GM23338 (cell line): Measurements from ENCODE around the gene IRAK1. TPM values are rescaled to one million over a fixed set of nuclear protein-coding genes. Genes with fewer than 3 reads are reported as not detected.

Source experiments
- ATAC-seq: fragments of 200-7000 bp; cut with Tn5 transposase; 3 replicates; pipeline ENCODE4 v1.9.1; 2020
- DNase-seq: peaks from one replicate; pipeline ENCODE4 v3.0.0-alpha.2; 2015; ENCODE audit warnings: low spot score
- H2AFZ ChIP-seq: fragments of 200-600 bp; sonication (generic); 2 replicates; pipeline ENCODE4 v1.8.0; 2016; ENCODE audit warnings: antibody characterized with exemption, mild to moderate bottlenecking, moderate library complexity
- H3F3A ChIP-seq: fragments of 200-600 bp; sonication (generic); replicated peaks from 2 replicates; pipeline ENCODE4 v1.8.0; 2017; ENCODE audit warnings: antibody characterized with exemption, mixed run types, low read depth
- H3K27ac ChIP-seq: fragments of 200-600 bp; sonication (generic); 2 replicates; pipeline ENCODE4 v1.6.1; 2016; ENCODE audit warnings: low read depth
- H3K27me3 ChIP-seq: fragments of 200-600 bp; sonication (generic); 2 replicates; pipeline ENCODE4 v1.8.0; 2016; ENCODE audit warnings: mild to moderate bottlenecking, mixed run types, moderate library complexity; ENCODE audit not compliant: insufficient read depth
- H3K36me3 ChIP-seq: fragments of 200-600 bp; sonication (generic); 2 replicates; pipeline ENCODE4 v1.8.0; 2016; ENCODE audit warnings: mild to moderate bottlenecking; ENCODE audit not compliant: insufficient read depth
- H3K4me1 ChIP-seq: fragments of 200-600 bp; sonication (generic); 2 replicates; pipeline ENCODE4 v1.8.0; 2016; ENCODE audit warnings: mild to moderate bottlenecking, moderate library complexity; ENCODE audit not compliant: insufficient read depth
- H3K4me2 ChIP-seq: fragments of 200-600 bp; sonication (generic); 2 replicates; pipeline ENCODE4 v1.7.1; 2017; ENCODE audit warnings: mixed run types
- H3K4me3 ChIP-seq: fragments of 200-600 bp; sonication (generic); 2 replicates; pipeline ENCODE4 v1.6.1; 2016; ENCODE audit warnings: mixed run types
- H3K79me2 ChIP-seq: fragments of 200-600 bp; sonication (generic); replicated peaks from 2 replicates; pipeline ENCODE4 v1.8.0; 2017; ENCODE audit warnings: mild to moderate bottlenecking; ENCODE audit not compliant: insufficient read depth
- H3K9me2 ChIP-seq: fragments of 200-600 bp; sonication (generic); 2 replicates; pipeline ENCODE4 v1.8.0; 2017; ENCODE audit not compliant: insufficient read depth
- H4K20me1 ChIP-seq: fragments of 200-600 bp; sonication (generic); replicated peaks from 2 replicates; pipeline ENCODE4 v1.8.0; 2017; ENCODE audit warnings: mild to moderate bottlenecking; ENCODE audit not compliant: insufficient read depth
- H3K27ac Mint-ChIP-seq: 2 replicates; pipeline ENCODE4 v1.8.0; 2020; ENCODE audit warnings: inconsistent platforms, mild to moderate bottlenecking, moderate library complexity, mixed read lengths
- H3K27me3 Mint-ChIP-seq: 3 replicates; pipeline ENCODE4 v1.8.0; 2022; ENCODE audit warnings: low read depth, mild to moderate bottlenecking, moderate library complexity, mixed read lengths, inconsistent platforms; ENCODE audit not compliant: insufficient read depth, poor library complexity
- H3K36me3 Mint-ChIP-seq: 3 replicates; pipeline ENCODE4 v1.8.0; 2021; ENCODE audit warnings: low read depth, mild to moderate bottlenecking, inconsistent platforms, moderate library complexity, mixed read lengths
- H3K4me1 Mint-ChIP-seq: 3 replicates; pipeline ENCODE4 v1.8.0; 2020; ENCODE audit warnings: mild to moderate bottlenecking, inconsistent platforms, mixed read lengths
- H3K4me3 Mint-ChIP-seq: 3 replicates; pipeline ENCODE4 v1.8.0; 2021; ENCODE audit warnings: moderate library complexity, mild to moderate bottlenecking, inconsistent platforms, mixed read lengths
- H3K9me3 Mint-ChIP-seq: 3 replicates; pipeline ENCODE4 v1.8.0; 2020; ENCODE audit warnings: moderate library complexity, mild to moderate bottlenecking, inconsistent platforms, mixed read lengths
- CREB1 ChIP-seq: fragments of 250-450 bp; sonication (Bioruptor Pico); IDR thresholded peaks from 2 replicates; pipeline ENCODE4 v1.5.0; 2020; ENCODE audit warnings: low read depth, mild to moderate bottlenecking, moderate library complexity
- EZH2 ChIP-seq: fragments of 200-600 bp; sonication (generic); IDR thresholded peaks from one replicate; pipeline ENCODE4 v1.8.0; 2017; ENCODE audit warnings: antibody characterized with exemption, mild to moderate bottlenecking, low read depth; ENCODE audit not compliant: unreplicated experiment
- EZH2phosphoT487 ChIP-seq: fragments of 200-600 bp; sonication (generic); IDR thresholded peaks from one replicate; pipeline ENCODE4 v1.8.1; 2018; ENCODE audit warnings: antibody characterized with exemption; ENCODE audit not compliant: unreplicated experiment
- JUNB ChIP-seq: IDR thresholded peaks from one replicate; pipeline ENCODE4 v1.6.1; 2016; ENCODE audit warnings: antibody characterized with exemption; ENCODE audit not compliant: unreplicated experiment
- NANOG ChIP-seq: IDR thresholded peaks from 2 replicates; pipeline ENCODE4 v1.6.1; 2016; ENCODE audit warnings: antibody characterized with exemption, borderline replicate concordance
- POLR2AphosphoS5 ChIP-seq: IDR thresholded peaks from 2 replicates; pipeline ENCODE4 v1.6.1; 2016; ENCODE audit warnings: antibody characterized with exemption, low read depth
- STAT1 ChIP-seq: IDR thresholded peaks from one replicate; pipeline ENCODE4 v1.6.1; 2016; ENCODE audit warnings: antibody characterized with exemption; ENCODE audit not compliant: unreplicated experiment
- ZNF114 ChIP-seq: fragments of 250-450 bp; sonication (Bioruptor Pico); IDR thresholded peaks from 2 replicates; pipeline ENCODE4 v1.5.0; 2020; ENCODE audit warnings: mild to moderate bottlenecking, moderate library complexity
- ZNF331 ChIP-seq: fragments of 250-450 bp; sonication (Bioruptor Pico); IDR thresholded peaks from 2 replicates; pipeline ENCODE4 v1.5.0; 2020; ENCODE audit warnings: low read depth, mild to moderate bottlenecking, moderate library complexity
- long read RNA-seq: library from polyadenylated mRNA; unstranded; transcript quantifications from one replicate; pipeline ENCODE4 v2.0.0, GENCODE V29; 2020; ENCODE audit not compliant: unreplicated experiment
- polyA plus RNA-seq: library from polyadenylated mRNA; unstranded; fragments of >200 nt; fragmentation: Nextera tagmentation; extraction: Ambion mirVana; gene quantifications from 2 replicates; pipeline ENCODE4 v1.2.1, GENCODE V29; 2016
- total RNA-seq: library from RNA; depleted of rRNA; stranded (reverse); fragments of >200 nt; shearing (Covaris generic); gene quantifications from 2 replicates; pipeline ENCODE4 v1.2.3, GENCODE V29; 2014; rRNA removed
- TF ChIP-seq, protein P1 (sequence below): fragments of 250-450 bp; sonication (Bioruptor Pico); IDR thresholded peaks from 2 replicates; pipeline ENCODE4 v1.5.0; 2020; ENCODE audit warnings: mild to moderate bottlenecking, moderate library complexity
- TF ChIP-seq, protein P2 (sequence below), 2 experiments: fragments of 200-600 bp in 1 of 2; sonication (generic) in 1 of 2; conservative IDR thresholded peaks; 2 replicates each; pipeline versions ENCODE4 v1.5.1 to v1.6.1; 2016 to 2017; ENCODE audit warnings: antibody characterized with exemption in 2 of 2, low read depth in 2 of 2, mild to moderate bottlenecking in 2 of 2, moderate library complexity in 1 of 2
- TF ChIP-seq, protein P3 (sequence below): IDR thresholded peaks from one replicate; pipeline ENCODE4 v1.6.1; 2018; ENCODE audit warnings: antibody characterized with exemption; ENCODE audit not compliant: unreplicated experiment
- TF ChIP-seq, protein P4 (sequence below): IDR thresholded peaks from 2 replicates; pipeline ENCODE4 v1.6.1; 2016; ENCODE audit warnings: antibody characterized with exemption

The IRAK1 gene
- total RNA-seq = 30.4 and 38.0 TPM in 2 replicates
- polyA plus RNA-seq = 21.6 and 23.0 TPM in 2 replicates
- long read RNA-seq, partial matches to known transcripts = 2 of 2 reads
- long read RNA-seq, other reads (novel, unspliced or antisense) = 0 of 2 reads

DNA sequence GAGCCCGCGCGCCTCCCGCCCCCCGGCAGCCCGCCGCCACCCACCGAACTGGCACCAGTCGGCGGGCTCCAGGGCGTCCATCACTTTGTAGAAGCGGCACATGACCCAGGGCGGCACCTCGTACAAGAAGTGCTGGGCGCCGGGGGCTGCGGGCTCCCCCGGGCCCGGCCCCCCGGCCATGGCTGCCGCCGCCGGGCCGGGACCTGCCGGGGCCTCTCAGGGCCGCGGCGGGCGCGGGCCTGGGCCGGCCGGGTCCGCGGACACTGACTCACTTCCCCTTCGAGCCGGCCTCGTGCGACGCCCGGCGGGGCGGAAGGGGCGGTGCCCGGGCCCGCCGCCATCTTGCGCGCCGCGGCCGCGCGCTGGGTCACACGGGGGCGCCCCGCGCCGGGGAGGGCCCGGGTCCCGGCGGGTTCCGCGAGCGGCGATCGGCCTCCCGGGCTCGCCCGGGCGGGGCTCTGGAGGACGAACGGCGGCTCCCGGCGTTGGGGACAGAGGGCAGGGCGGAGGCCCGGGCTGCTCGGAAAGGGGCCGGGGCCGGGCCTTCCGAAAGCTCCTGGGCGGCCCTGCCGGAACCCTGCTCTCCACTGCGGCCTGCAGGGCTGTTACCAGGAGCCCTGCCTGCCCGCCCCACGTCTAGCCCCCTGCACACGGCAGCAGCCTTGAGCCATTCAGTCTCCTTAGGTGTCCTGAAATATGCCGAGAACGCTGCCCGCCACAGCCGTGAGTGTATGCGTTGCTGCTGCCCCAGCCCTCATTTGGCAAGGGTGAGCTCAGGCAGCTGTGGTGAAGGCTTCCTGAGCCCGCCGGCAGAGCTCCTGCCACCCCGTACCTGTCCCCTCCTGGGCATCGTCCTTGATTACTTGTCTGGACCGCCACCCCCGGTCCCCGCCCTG, at the start of gene IRAK1:
Gene IRAK1, minus strand, starts transcription at position 270 of the 896 bp plus-strand sequence. Its CDS starts 90 bp downstream, at position 180.
- H3K4me3 ChIP-seq = peak within 1 kb of the TSS; percentile 47
- peak within 1 kb of the TSS; percentile 67 for H3K4me2 ChIP-seq
- H3K4me1 ChIP-seq = peaks cover 6% of the 10 kb centered on the region; the same call in 1 of the 2 replicates
- H3K79me2 ChIP-seq = no peaks in the 10 kb centered on the region
- no peak for TF ChIP-seq ZNF114 (CRISPR knock-in tag)
- TF ChIP-seq EZH2 = no peak
- TF ChIP-seq NANOG = no peak
- TF ChIP-seq, protein P1, sequence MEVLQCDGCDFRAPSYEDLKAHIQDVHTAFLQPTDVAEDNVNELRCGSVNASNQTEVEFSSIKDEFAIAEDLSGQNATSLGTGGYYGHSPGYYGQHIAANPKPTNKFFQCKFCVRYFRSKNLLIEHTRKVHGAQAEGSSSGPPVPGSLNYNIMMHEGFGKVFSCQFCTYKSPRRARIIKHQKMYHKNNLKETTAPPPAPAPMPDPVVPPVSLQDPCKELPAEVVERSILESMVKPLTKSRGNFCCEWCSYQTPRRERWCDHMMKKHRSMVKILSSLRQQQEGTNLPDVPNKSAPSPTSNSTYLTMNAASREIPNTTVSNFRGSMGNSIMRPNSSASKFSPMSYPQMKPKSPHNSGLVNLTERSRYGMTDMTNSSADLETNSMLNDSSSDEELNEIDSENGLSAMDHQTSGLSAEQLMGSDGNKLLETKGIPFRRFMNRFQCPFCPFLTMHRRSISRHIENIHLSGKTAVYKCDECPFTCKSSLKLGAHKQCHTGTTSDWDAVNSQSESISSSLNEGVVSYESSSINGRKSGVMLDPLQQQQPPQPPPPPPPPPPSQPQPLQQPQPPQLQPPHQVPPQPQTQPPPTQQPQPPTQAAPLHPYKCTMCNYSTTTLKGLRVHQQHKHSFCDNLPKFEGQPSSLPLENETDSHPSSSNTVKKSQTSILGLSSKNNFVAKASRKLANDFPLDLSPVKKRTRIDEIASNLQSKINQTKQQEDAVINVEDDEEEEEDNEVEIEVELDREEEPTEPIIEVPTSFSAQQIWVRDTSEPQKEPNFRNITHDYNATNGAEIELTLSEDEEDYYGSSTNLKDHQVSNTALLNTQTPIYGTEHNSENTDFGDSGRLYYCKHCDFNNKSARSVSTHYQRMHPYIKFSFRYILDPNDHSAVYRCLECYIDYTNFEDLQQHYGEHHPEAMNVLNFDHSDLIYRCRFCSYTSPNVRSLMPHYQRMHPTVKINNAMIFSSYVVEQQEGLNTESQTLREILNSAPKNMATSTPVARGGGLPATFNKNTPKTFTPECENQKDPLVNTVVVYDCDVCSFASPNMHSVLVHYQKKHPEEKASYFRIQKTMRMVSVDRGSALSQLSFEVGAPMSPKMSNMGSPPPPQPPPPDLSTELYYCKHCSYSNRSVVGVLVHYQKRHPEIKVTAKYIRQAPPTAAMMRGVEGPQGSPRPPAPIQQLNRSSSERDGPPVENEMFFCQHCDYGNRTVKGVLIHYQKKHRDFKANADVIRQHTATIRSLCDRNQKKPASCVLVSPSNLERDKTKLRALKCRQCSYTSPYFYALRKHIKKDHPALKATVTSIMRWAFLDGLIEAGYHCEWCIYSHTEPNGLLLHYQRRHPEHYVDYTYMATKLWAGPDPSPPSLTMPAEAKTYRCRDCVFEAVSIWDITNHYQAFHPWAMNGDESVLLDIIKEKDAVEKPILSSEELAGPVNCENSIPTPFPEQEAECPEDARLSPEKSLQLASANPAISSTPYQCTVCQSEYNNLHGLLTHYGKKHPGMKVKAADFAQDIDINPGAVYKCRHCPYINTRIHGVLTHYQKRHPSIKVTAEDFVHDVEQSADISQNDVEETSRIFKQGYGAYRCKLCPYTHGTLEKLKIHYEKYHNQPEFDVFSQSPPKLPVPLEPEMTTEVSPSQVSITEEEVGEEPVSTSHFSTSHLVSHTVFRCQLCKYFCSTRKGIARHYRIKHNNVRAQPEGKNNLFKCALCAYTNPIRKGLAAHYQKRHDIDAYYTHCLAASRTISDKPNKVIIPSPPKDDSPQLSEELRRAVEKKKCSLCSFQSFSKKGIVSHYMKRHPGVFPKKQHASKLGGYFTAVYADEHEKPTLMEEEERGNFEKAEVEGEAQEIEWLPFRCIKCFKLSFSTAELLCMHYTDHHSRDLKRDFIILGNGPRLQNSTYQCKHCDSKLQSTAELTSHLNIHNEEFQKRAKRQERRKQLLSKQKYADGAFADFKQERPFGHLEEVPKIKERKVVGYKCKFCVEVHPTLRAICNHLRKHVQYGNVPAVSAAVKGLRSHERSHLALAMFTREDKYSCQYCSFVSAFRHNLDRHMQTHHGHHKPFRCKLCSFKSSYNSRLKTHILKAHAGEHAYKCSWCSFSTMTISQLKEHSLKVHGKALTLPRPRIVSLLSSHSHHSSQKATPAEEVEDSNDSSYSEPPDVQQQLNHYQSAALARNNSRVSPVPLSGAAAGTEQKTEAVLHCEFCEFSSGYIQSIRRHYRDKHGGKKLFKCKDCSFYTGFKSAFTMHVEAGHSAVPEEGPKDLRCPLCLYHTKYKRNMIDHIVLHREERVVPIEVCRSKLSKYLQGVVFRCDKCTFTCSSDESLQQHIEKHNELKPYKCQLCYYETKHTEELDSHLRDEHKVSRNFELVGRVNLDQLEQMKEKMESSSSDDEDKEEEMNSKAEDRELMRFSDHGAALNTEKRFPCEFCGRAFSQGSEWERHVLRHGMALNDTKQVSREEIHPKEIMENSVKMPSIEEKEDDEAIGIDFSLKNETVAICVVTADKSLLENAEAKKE (CRISPR knock-in tag) = no peak
- TF ChIP-seq JUNB = no peak
- no peak for TF ChIP-seq EZH2phosphoT487
- TF ChIP-seq, protein P2, sequence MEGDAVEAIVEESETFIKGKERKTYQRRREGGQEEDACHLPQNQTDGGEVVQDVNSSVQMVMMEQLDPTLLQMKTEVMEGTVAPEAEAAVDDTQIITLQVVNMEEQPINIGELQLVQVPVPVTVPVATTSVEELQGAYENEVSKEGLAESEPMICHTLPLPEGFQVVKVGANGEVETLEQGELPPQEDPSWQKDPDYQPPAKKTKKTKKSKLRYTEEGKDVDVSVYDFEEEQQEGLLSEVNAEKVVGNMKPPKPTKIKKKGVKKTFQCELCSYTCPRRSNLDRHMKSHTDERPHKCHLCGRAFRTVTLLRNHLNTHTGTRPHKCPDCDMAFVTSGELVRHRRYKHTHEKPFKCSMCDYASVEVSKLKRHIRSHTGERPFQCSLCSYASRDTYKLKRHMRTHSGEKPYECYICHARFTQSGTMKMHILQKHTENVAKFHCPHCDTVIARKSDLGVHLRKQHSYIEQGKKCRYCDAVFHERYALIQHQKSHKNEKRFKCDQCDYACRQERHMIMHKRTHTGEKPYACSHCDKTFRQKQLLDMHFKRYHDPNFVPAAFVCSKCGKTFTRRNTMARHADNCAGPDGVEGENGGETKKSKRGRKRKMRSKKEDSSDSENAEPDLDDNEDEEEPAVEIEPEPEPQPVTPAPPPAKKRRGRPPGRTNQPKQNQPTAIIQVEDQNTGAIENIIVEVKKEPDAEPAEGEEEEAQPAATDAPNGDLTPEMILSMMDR (conservative IDR thresholded peaks at IDR 0.05; ENCODE audit: low read depth in 2 of 2) = no peak
- TF ChIP-seq, protein P3, sequence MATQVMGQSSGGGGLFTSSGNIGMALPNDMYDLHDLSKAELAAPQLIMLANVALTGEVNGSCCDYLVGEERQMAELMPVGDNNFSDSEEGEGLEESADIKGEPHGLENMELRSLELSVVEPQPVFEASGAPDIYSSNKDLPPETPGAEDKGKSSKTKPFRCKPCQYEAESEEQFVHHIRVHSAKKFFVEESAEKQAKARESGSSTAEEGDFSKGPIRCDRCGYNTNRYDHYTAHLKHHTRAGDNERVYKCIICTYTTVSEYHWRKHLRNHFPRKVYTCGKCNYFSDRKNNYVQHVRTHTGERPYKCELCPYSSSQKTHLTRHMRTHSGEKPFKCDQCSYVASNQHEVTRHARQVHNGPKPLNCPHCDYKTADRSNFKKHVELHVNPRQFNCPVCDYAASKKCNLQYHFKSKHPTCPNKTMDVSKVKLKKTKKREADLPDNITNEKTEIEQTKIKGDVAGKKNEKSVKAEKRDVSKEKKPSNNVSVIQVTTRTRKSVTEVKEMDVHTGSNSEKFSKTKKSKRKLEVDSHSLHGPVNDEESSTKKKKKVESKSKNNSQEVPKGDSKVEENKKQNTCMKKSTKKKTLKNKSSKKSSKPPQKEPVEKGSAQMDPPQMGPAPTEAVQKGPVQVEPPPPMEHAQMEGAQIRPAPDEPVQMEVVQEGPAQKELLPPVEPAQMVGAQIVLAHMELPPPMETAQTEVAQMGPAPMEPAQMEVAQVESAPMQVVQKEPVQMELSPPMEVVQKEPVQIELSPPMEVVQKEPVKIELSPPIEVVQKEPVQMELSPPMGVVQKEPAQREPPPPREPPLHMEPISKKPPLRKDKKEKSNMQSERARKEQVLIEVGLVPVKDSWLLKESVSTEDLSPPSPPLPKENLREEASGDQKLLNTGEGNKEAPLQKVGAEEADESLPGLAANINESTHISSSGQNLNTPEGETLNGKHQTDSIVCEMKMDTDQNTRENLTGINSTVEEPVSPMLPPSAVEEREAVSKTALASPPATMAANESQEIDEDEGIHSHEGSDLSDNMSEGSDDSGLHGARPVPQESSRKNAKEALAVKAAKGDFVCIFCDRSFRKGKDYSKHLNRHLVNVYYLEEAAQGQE = no peak
- TF ChIP-seq, protein P4, sequence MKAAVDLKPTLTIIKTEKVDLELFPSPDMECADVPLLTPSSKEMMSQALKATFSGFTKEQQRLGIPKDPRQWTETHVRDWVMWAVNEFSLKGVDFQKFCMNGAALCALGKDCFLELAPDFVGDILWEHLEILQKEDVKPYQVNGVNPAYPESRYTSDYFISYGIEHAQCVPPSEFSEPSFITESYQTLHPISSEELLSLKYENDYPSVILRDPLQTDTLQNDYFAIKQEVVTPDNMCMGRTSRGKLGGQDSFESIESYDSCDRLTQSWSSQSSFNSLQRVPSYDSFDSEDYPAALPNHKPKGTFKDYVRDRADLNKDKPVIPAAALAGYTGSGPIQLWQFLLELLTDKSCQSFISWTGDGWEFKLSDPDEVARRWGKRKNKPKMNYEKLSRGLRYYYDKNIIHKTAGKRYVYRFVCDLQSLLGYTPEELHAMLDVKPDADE = no peak
- TF ChIP-seq CREB1 = no peak
- no peak for TF ChIP-seq ZNF331 (CRISPR knock-in tag)
- no peak for TF ChIP-seq STAT1
- TF ChIP-seq POLR2AphosphoS5 = no peak
- H3F3A ChIP-seq = no peaks in the 10 kb centered on the region
- H3K27me3 ChIP-seq = no peaks in the 10 kb centered on the region
- H3K36me3 ChIP-seq = no peaks in the 10 kb centered on the region
- Mint-ChIP-seq H3K9me3 (no peaks in the 10 kb centered on the region), H3K36me3 (peaks cover 13% of the 10 kb centered on the region; the same call in 2 of the 3 replicates), H3K4me3 (peak within 1 kb of the TSS; percentile 72), H3K27ac (peak within 1 kb of the TSS; percentile 72; the same call in 1 of the 2 replicates), H3K4me1 (peaks cover 34% of the 10 kb centered on the region), H3K27me3 (peaks cover 6% of the 10 kb centered on the region)
- no peaks in the 10 kb centered on the region for H4K20me1 ChIP-seq
- no peaks in the 10 kb centered on the region for H3K9me2 ChIP-seq
- peak within 1 kb of the TSS; percentile 79; the same call in 1 of the 2 replicates for H3K27ac ChIP-seq
- H2AFZ ChIP-seq = no peak within 1 kb of the TSS
- DNase-seq = peak; percentile 46
- peak; percentile 30 for ATAC-seq
